ENCODE data around the gene FGF8.

The FGF8 gene

DNA sequence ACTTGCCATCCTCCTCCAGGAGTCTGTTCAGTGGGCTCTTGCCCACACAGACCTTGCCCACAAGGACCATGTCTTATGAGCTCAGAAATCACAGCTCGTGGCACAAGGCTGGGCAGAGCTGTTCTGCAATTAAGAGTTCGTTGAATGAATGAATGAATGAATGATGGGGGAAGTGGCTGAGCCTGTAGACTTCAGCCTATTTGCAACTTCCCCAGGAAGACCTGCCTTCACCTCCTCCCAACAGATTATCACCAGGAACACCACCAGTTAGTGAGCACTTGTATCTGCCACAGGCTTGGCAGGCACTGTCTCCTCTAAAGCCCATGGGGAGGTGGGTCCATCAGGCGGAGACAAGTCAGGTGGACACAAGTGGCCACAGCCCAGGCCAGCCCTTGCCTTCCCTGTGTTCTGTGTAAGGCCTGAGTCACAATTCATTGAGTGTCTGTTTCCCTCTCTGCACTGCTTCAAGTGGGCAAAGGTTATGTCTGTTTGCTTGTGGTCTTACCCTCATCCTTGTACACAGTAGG, 1.8 kb upstream of the FGF8 start:
- DNase-seq (ENCODE audit: low read depth, low spot score) = no peak
- peaks cover 8% of the 10 kb centered on the region; the same call in 1 of the 2 replicates for H3K9me3 ChIP-seq (ENCODE audit: insufficient read depth, low read length)
- H3K4me1 ChIP-seq (ENCODE audit: insufficient read depth, insufficient read length) = peaks cover 19% of the 10 kb centered on the region
- no peak for TF ChIP-seq YY1 (IDR thresholded peaks at IDR 0.05; ENCODE audit: insufficient read depth, insufficient read length)
- no peak for TF ChIP-seq SUZ12 (IDR thresholded peaks at IDR 0.05; ENCODE audit: extremely low read depth, insufficient read depth, insufficient read length)
- TF ChIP-seq ZNF274 (IDR thresholded peaks at IDR 0.05; ENCODE audit: low read depth, low read length) = no peak
- peaks cover 24% of the 10 kb centered on the region for H3K36me3 ChIP-seq (ENCODE audit: insufficient read depth, insufficient read length, low read length)
- no peak overlapping the region for H3K9ac ChIP-seq (ENCODE audit: insufficient read length, low read depth)
- H3K27me3 ChIP-seq (ENCODE audit: insufficient read depth, insufficient read length) = peaks cover 53% of the 10 kb centered on the region
- H3K4me3 ChIP-seq (ENCODE audit: insufficient read length, low read depth) = no peak overlapping the region

GRCh38 chr10:101776161-101776817, 375 bp upstream of the FGF8 start:
- H3K27me3 ChIP-seq (ENCODE audit: insufficient read depth, insufficient read length) = peaks cover 66% of the 10 kb centered on the region
- H3K36me3 ChIP-seq (ENCODE audit: insufficient read depth, insufficient read length, low read length) = peaks cover 13% of the 10 kb centered on the region
- peak overlapping the region; percentile 42 for H3K9ac ChIP-seq (ENCODE audit: insufficient read length, low read depth)
- H3K4me1 ChIP-seq (ENCODE audit: insufficient read depth, insufficient read length) = peaks cover 14% of the 10 kb centered on the region
- H3K9me3 ChIP-seq (ENCODE audit: insufficient read depth, low read length) = peaks cover 8% of the 10 kb centered on the region; the same call in 1 of the 2 replicates
- no peak for TF ChIP-seq ZNF274 (IDR thresholded peaks at IDR 0.05; ENCODE audit: low read depth, low read length)
- no peak for TF ChIP-seq YY1 (IDR thresholded peaks at IDR 0.05; ENCODE audit: insufficient read depth, insufficient read length)
- TF ChIP-seq SUZ12 (IDR thresholded peaks at IDR 0.05; ENCODE audit: extremely low read depth, insufficient read depth, insufficient read length) = no peak
- H3K4me3 ChIP-seq (ENCODE audit: insufficient read length, low read depth) = no peak overlapping the region
- DNase-seq (ENCODE audit: low read depth, low spot score) = no peak

GRCh38 chr10:101774589-101775272, 1.2 kb downstream of the FGF8 start:
- Histone ChIP-seq H3K27me3 (ENCODE audit: insufficient read depth, insufficient read length) (peaks cover 71% of the 10 kb centered on the region), H3K4me3 (ENCODE audit: insufficient read length, low read depth) (no peak overlapping the region), H3K4me1 (ENCODE audit: insufficient read depth, insufficient read length) (peaks cover 6% of the 10 kb centered on the region), H3K9me3 (ENCODE audit: insufficient read depth, low read length) (peaks cover under 1% of the 10 kb centered on the region; the same call in 1 of the 2 replicates), H3K36me3 (ENCODE audit: insufficient read depth, insufficient read length, low read length) (no peaks in the 10 kb centered on the region), H3K9ac (ENCODE audit: insufficient read length, low read depth) (no peak overlapping the region)
- TF ChIP-seq YY1 (IDR thresholded peaks at IDR 0.05; ENCODE audit: insufficient read depth, insufficient read length) (no peak), SUZ12 (IDR thresholded peaks at IDR 0.05; ENCODE audit: extremely low read depth, insufficient read depth, insufficient read length) (no peak), ZNF274 (IDR thresholded peaks at IDR 0.05; ENCODE audit: low read depth, low read length) (no peak)
- no peak for DNase-seq (ENCODE audit: low read depth, low spot score)

DNA sequence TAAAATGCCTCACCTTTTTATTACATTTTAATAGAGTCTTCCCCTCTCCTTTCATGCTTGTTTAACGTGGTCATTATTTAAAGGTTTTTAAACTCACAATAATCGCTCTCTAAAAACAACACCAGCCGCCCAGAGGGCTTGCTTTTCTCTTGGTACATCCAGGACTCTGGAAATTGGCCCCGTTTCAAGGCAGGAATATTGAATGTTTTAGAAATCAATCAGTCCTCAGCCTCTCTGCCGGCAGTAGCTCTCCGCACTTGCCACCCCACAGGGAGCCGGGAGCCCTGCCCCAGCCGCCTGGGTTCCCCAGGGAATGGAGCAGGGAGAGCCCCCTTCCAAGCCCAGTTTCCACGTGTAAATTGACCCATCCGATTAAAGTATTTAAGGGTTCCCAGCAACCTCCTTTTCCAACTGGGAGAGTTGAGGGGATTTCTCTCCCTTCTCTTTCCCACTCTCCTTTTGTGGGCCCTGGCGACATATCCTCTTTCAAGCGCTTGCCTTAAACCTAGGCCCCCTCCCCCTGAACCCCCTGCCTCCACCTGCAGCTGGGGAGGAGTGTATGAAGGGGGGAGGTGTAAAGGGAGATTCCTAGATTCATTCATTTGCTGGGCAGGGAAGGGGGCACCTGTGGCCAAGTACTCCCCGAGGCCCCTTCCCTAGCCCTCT, 1.9 kb downstream of the FGF8 start:
- no peak overlapping the region for H3K4me3 ChIP-seq (ENCODE audit: insufficient read length, low read depth)
- H3K36me3 ChIP-seq (ENCODE audit: insufficient read depth, insufficient read length, low read length) = no peaks in the 10 kb centered on the region
- TF ChIP-seq SUZ12 (IDR thresholded peaks at IDR 0.05; ENCODE audit: extremely low read depth, insufficient read depth, insufficient read length) (no peak), YY1 (IDR thresholded peaks at IDR 0.05; ENCODE audit: insufficient read depth, insufficient read length) (no peak), ZNF274 (IDR thresholded peaks at IDR 0.05; ENCODE audit: low read depth, low read length) (no peak)
- H3K27me3 ChIP-seq (ENCODE audit: insufficient read depth, insufficient read length) = peaks cover 71% of the 10 kb centered on the region
- DNase-seq (ENCODE audit: low read depth, low spot score) = no peak
- peaks cover 6% of the 10 kb centered on the region for H3K4me1 ChIP-seq (ENCODE audit: insufficient read depth, insufficient read length)
- no peak overlapping the region for H3K9ac ChIP-seq (ENCODE audit: insufficient read length, low read depth)
- no peaks in the 10 kb centered on the region for H3K9me3 ChIP-seq (ENCODE audit: insufficient read depth, low read length)

GRCh38 chr10:101772895-101773761, 2.8 kb downstream of the FGF8 start:
- Histone ChIP-seq H3K27me3 (ENCODE audit: insufficient read depth, insufficient read length) (peaks cover 69% of the 10 kb centered on the region), H3K9me3 (ENCODE audit: insufficient read depth, low read length) (no peaks in the 10 kb centered on the region), H3K36me3 (ENCODE audit: insufficient read depth, insufficient read length, low read length) (no peaks in the 10 kb centered on the region), H3K9ac (ENCODE audit: insufficient read length, low read depth) (peak overlapping the region; percentile 1), H3K4me1 (ENCODE audit: insufficient read depth, insufficient read length) (peaks cover 4% of the 10 kb centered on the region), H3K4me3 (ENCODE audit: insufficient read length, low read depth) (no peak overlapping the region)
- DNase-seq (ENCODE audit: low read depth, low spot score) = no peak
- TF ChIP-seq SUZ12 (IDR thresholded peaks at IDR 0.05; ENCODE audit: extremely low read depth, insufficient read depth, insufficient read length) = no peak
- TF ChIP-seq YY1 (IDR thresholded peaks at IDR 0.05; ENCODE audit: insufficient read depth, insufficient read length) = no peak
- no peak for TF ChIP-seq ZNF274 (IDR thresholded peaks at IDR 0.05; ENCODE audit: low read depth, low read length)

- Histone ChIP-seq H3K4me3 (ENCODE audit: insufficient read length, low read depth) (no peak overlapping the region), H3K27me3 (ENCODE audit: insufficient read depth, insufficient read length) (peaks cover 60% of the 10 kb centered on the region), H3K4me1 (ENCODE audit: insufficient read depth, insufficient read length) (peaks cover 4% of the 10 kb centered on the region), H3K9me3 (ENCODE audit: insufficient read depth, low read length) (no peaks in the 10 kb centered on the region), H3K36me3 (ENCODE audit: insufficient read depth, insufficient read length, low read length) (no peaks in the 10 kb centered on the region), H3K9ac (ENCODE audit: insufficient read length, low read depth) (no peak overlapping the region)
- TF ChIP-seq SUZ12 (IDR thresholded peaks at IDR 0.05; ENCODE audit: extremely low read depth, insufficient read depth, insufficient read length) (no peak), ZNF274 (IDR thresholded peaks at IDR 0.05; ENCODE audit: low read depth, low read length) (no peak), YY1 (IDR thresholded peaks at IDR 0.05; ENCODE audit: insufficient read depth, insufficient read length) (no peak)
- DNase-seq (ENCODE audit: low read depth, low spot score) = no peak
These were observed 3.7 kb downstream of the FGF8 start for GRCh38 chr10:101772017-101772894.

Data from NT2/D1 (cell line).